ENCODE results near the gene IRF2BP2. TPM values are rescaled to one million over a fixed set of nuclear protein-coding genes. Genes with fewer than 3 reads are reported as not detected.

IRF2BP2 gene
- total RNA-seq, 4 donors from 2014 or later: 82.7 to 120 (median 93.3) TPM

DNA sequence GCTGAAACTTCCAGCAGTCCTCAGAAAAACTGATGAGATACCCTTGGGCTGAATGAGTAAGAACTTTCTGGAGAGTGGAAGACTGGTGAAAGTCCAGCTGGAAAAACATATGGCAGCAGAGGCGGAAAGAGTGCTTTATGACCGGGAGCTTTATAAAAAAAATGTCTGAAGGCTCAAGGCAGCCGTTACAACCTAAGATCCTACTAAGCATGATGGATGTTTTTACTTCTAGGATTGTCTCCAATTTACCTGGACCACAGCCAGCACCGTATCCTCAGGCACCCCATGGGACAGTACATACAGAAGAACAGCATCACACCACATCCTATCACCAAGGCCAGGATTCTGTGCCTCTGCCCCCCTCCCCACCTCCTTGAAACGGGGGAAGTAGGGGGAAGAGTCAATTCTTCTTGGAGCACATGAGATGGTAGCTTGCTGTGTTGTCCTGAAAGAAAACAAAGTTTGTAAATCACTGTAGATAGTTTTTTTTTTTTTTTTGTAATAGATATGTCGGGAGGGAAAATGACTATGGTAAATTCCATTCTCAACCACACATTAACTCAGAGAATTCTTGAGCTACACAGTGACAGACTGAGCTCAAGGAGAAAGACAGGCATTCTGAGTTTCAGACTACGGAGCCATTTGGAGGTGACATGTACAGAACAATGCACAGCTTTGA is 11.8 kb upstream of the IRF2BP2 start:
- no peak overlapping the region for H3K4me3 ChIP-seq
- H3K4me1 ChIP-seq: peaks cover 0 to 64% (median 32%) of the 10 kb centered on the region in 4 donors
- H3K36me3 ChIP-seq: no peaks in the 10 kb centered on the region
- DNase-seq: no peak
- in situ Hi-C loops (cut with MboI; ENCODE audit: low pct_ligation_motif_present in 1 of 4, low pct_unique_long_range_greater_than_20kb in 1 of 4, low sequenced_read_pairs in 3 of 4) (loop anchor here in 2 of 4 donors (25.0 kb wide), 2 partner anchors 216 to 241 kb away; no protein-coding TSS in a partner anchor), intact Hi-C loops (cut with DNase I; ENCODE audit: low total_unique reads) (no loop called here)
- H3K9me3 ChIP-seq: no peaks in the 10 kb centered on the region
- H3K27ac ChIP-seq: peak overlapping the region in 3 of 4 donors; percentile 3 to 70 (median 66)
- no peaks in the 10 kb centered on the region for H3K27me3 ChIP-seq
- 40% methylated on average over 6 to 7 of the region's 7 CpGs for WGBS, 2 donors (ENCODE audit: low coverage in 1 of 2)
- TF ChIP-seq POLR2AphosphoS5 (IDR thresholded peaks at IDR 0.05) (peak in 1 of 3 donors; percentile 11), EP300 (IDR thresholded peaks at IDR 0.05; ENCODE audit: low read depth) (no peak)

DNA sequence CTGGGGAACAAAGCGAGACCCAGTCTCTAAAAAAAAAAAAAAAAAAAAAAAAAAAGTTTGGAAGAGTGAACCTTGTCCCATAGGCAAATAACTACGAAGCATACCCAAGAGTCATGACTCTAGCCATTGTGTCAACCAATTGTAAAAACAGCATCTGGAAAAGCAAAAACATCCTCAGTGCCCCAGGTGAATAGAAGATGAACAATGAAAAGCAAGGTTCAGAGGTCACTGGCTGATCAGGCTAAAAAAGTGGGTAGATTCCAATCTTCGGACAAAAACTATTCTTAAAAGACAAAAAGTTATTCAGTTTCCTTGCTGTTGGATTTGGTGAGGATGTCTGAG is 11.1 kb upstream of the IRF2BP2 start:
- no peaks in the 10 kb centered on the region for H3K9me3 ChIP-seq
- 80 to 81% methylated on average over 3 of the region's 3 CpGs for WGBS, 2 donors (ENCODE audit: low coverage in 1 of 2)
- H3K27ac ChIP-seq: peak overlapping the region in 3 of 4 donors; percentile 3 to 70 (median 66)
- H3K36me3 ChIP-seq: no peaks in the 10 kb centered on the region
- H3K4me3 ChIP-seq: no peak overlapping the region
- no peak for DNase-seq
- intact Hi-C loops (cut with DNase I; ENCODE audit: low total_unique reads): no loop called here
- in situ Hi-C loops (cut with MboI; ENCODE audit: low pct_ligation_motif_present in 1 of 4, low pct_unique_long_range_greater_than_20kb in 1 of 4, low sequenced_read_pairs in 3 of 4): loop anchor here in 2 of 4 donors (25.0 kb wide), 2 partner anchors 216 to 241 kb away; no protein-coding TSS in a partner anchor
- peaks cover 0 to 71% (median 37%) of the 10 kb centered on the region in 4 donors for H3K4me1 ChIP-seq
- no peak for TF ChIP-seq POLR2AphosphoS5 (IDR thresholded peaks at IDR 0.05)
- TF ChIP-seq, protein P1, sequence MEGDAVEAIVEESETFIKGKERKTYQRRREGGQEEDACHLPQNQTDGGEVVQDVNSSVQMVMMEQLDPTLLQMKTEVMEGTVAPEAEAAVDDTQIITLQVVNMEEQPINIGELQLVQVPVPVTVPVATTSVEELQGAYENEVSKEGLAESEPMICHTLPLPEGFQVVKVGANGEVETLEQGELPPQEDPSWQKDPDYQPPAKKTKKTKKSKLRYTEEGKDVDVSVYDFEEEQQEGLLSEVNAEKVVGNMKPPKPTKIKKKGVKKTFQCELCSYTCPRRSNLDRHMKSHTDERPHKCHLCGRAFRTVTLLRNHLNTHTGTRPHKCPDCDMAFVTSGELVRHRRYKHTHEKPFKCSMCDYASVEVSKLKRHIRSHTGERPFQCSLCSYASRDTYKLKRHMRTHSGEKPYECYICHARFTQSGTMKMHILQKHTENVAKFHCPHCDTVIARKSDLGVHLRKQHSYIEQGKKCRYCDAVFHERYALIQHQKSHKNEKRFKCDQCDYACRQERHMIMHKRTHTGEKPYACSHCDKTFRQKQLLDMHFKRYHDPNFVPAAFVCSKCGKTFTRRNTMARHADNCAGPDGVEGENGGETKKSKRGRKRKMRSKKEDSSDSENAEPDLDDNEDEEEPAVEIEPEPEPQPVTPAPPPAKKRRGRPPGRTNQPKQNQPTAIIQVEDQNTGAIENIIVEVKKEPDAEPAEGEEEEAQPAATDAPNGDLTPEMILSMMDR (IDR thresholded peaks at IDR 0.05): no peak
- H3K27me3 ChIP-seq: no peaks in the 10 kb centered on the region

DNA sequence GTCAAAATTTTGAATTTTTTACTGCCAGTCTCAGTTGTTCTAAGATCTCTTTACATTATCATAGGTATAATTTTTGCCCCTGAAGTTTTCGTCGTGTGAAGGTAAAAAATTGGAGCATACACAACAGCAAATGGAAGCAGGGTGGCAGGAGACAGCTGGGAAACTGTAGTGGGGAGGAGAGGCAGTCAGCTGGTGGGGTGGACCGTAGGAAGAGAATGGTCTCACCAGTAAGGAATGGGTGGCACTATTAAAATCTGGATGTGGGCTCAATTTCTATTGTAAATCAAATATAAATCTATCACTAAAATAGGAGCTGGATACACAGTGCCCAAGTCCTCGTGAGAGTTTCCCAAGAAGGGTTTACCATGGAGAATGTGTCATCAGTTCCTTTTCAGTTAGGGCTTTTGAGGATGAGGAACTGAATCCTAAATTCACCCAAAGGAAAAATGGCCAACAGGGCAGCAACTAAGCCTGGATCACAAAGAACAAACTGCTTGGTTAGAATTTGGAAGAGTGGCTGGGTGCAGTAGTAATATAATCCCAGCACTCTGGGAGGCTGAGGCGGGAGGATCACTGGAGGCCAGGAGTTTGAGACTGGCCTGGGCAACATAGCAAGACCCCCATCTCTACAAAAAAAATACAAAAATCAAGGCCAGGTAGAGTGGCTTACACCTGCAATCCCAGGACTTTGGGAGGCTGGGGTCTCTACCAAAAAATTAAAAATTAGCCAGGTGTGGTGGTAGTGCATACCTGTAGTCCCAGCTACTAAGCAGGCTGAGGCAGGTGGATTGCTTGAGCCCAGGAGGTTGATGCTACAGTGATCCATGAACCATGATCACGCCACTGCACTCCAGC is 10.5 kb upstream of the IRF2BP2 start:
- Histone ChIP-seq H3K27me3 (no peaks in the 10 kb centered on the region), H3K9me3 (no peaks in the 10 kb centered on the region), H3K4me1 (peaks cover 0 to 71% (median 37%) of the 10 kb centered on the region in 4 donors), H3K27ac (peak overlapping the region; percentile 17 to 70 (median 68)), H3K36me3 (no peaks in the 10 kb centered on the region), H3K4me3 (no peak overlapping the region)
- TF ChIP-seq POLR2A (IDR thresholded peaks at IDR 0.05) (no peak), POLR2AphosphoS5 (IDR thresholded peaks at IDR 0.05) (no peak), EP300 (IDR thresholded peaks at IDR 0.05; ENCODE audit: low read depth) (no peak)
- TF ChIP-seq, protein P1 (IDR thresholded peaks at IDR 0.05): no peak
- WGBS, 2 donors (ENCODE audit: low coverage in 1 of 2): 47 to 62% methylated on average over 5 to 6 of the region's 6 CpGs
- no peak for DNase-seq
- intact Hi-C loops (cut with DNase I; ENCODE audit: low total_unique reads): no loop called here
- in situ Hi-C loops (cut with MboI; ENCODE audit: low pct_ligation_motif_present in 1 of 4, low pct_unique_long_range_greater_than_20kb in 1 of 4, low sequenced_read_pairs in 3 of 4): loop anchor here in 2 of 4 donors (25.0 kb wide), 2 partner anchors 217 to 242 kb away; no protein-coding TSS in a partner anchor

DNA sequence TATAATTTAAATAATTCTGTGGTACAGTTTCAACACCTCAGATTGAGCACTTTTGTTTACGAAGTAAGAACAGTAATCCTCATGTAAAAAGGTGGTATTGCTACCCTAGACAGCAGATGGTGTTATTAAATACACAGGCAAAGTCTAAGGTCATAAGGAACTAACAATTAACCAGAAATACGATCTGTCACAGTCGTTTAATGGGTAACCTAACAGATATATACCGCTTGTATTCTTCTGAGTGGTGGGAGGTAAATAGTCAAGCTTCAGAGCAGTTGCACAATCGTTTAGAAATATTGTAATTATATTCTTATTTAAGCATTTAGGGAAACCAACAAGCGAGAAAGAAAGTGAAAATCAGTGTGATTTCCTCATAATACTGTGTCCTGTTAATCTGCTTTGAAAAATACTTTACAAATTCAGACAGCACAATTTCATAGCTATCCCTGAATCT is 9.8 kb upstream of the IRF2BP2 start:
- intact Hi-C loops (cut with DNase I; ENCODE audit: low total_unique reads): loop anchor here (10.0 kb wide), 1 partner anchor 65 kb away; no protein-coding TSS in a partner anchor
- Histone ChIP-seq H3K9me3 (no peaks in the 10 kb centered on the region), H3K4me3 (no peak overlapping the region), H3K27ac (peak overlapping the region; percentile 17 to 70 (median 68)), H3K27me3 (no peaks in the 10 kb centered on the region), H3K4me1 (peaks cover 0 to 71% (median 37%) of the 10 kb centered on the region in 4 donors), H3K36me3 (no peaks in the 10 kb centered on the region)
- DNase-seq: no peak
- 29 to 30% methylated on average over 6 of the region's 6 CpGs for WGBS, 2 donors (ENCODE audit: low coverage in 1 of 2)
- in situ Hi-C loops (cut with MboI; ENCODE audit: low pct_ligation_motif_present in 1 of 4, low pct_unique_long_range_greater_than_20kb in 1 of 4, low sequenced_read_pairs in 3 of 4): loop anchor here in 3 of 4 donors (10.0 to 25.0 kb wide), 4 partner anchors 105 to 355 kb away; no protein-coding TSS in a partner anchor
- TF ChIP-seq EP300 (IDR thresholded peaks at IDR 0.05; ENCODE audit: low read depth) (no peak), POLR2A (IDR thresholded peaks at IDR 0.05) (no peak), POLR2AphosphoS5 (IDR thresholded peaks at IDR 0.05) (peak in 2 of 3 donors; percentile 27 to 56)
- TF ChIP-seq, protein P1 (IDR thresholded peaks at IDR 0.05): no peak

All from transverse colon (tissue), 4 donors.